Osteoblast (primary cell): Measurements from ENCODE around the gene NUP93. TPM values are rescaled to one million over a fixed set of nuclear protein-coding genes. Genes with fewer than 3 reads are reported as not detected.
"Not testable (repeated sequence)": the region's sequence is repeated elsewhere in the genome, so short reads cannot be mapped to it uniquely, and the experiment has no call there.

Experiments used
- DNase-seq: peaks from one replicate; pipeline ENCODE4 v3.0.0; 2011; ENCODE audit warnings: low spot score, mixed read lengths; ENCODE audit not compliant: insufficient read length; ENCODE audit errors: missing footprints
- H2AFZ ChIP-seq: 2 replicates; pipeline ENCODE4 v1.6.0; 2011; ENCODE audit warnings: mild to moderate bottlenecking, low read length
- H3K27ac ChIP-seq: 2 replicates; pipeline ENCODE4 v1.5.1; 2011; ENCODE audit warnings: mild to moderate bottlenecking, low read depth, low read length, moderate library complexity
- H3K27me3 ChIP-seq: 2 replicates; pipeline ENCODE4 v1.6.0; 2012; ENCODE audit warnings: mild to moderate bottlenecking, control low read depth, inconsistent platforms, low read length, moderate library complexity; ENCODE audit not compliant: insufficient read depth
- H3K36me3 ChIP-seq: 2 replicates; pipeline ENCODE4 v1.5.1; 2011; ENCODE audit warnings: mild to moderate bottlenecking, low read length, control low read depth, moderate library complexity; ENCODE audit not compliant: insufficient read depth
- H3K4me1 ChIP-seq: 2 replicates; pipeline ENCODE4 v1.5.1; 2011; ENCODE audit warnings: mild to moderate bottlenecking, low read length, control low read depth, moderate library complexity; ENCODE audit not compliant: insufficient read depth
- H3K4me2 ChIP-seq: 2 replicates; pipeline ENCODE4 v1.6.0; 2011; ENCODE audit warnings: mild to moderate bottlenecking, low read length; ENCODE audit not compliant: insufficient read depth
- H3K4me3 ChIP-seq: fragments of 200-600 bp; sonication (generic); 3 replicates; pipeline ENCODE4 v1.5.1; 2012; ENCODE audit warnings: mild to moderate bottlenecking, low read length, inconsistent platforms; ENCODE audit not compliant: insufficient read depth
- H3K79me2 ChIP-seq: 2 replicates; pipeline ENCODE4 v1.6.0; 2012; ENCODE audit warnings: mild to moderate bottlenecking, low read length, control low read depth, inconsistent platforms; ENCODE audit not compliant: insufficient read depth
- H3K9me3 ChIP-seq: 2 replicates; pipeline ENCODE4 v1.5.1; 2011; ENCODE audit warnings: low read depth, low read length, control low read depth
- H4K20me1 ChIP-seq: 2 replicates; pipeline ENCODE4 v1.6.0; 2012; ENCODE audit warnings: mild to moderate bottlenecking, low read length, control low read depth; ENCODE audit not compliant: insufficient read depth
- CTCF ChIP-seq: IDR thresholded peaks from 2 replicates; pipeline ENCODE4 v1.5.1; 2011; ENCODE audit warnings: mild to moderate bottlenecking, low read depth, low read length, moderate library complexity; ENCODE audit errors: extremely low read depth
- total RNA-seq: library from RNA; depleted of rRNA; stranded (reverse); fragments of >200 nt; gene quantifications from 2 replicates; pipeline ENCODE4 v1.2.3, GENCODE V29; 2012

NUP93 gene
- total RNA-seq, 1 donor = 40.5 TPM

GRCh38 chr16:56865394-56866062, 135.6 kb downstream of the NUP93 start:
- Histone ChIP-seq H3K27me3 (no peaks in the 10 kb centered on the region), H4K20me1 (no peaks in the 10 kb centered on the region), H3K4me2 (no peak overlapping the region), H3K36me3 (no peaks in the 10 kb centered on the region), H2AFZ (no peak overlapping the region), H3K4me3 (no peak overlapping the region), H3K9me3 (no peaks in the 10 kb centered on the region), H3K4me1 (no peaks in the 10 kb centered on the region), H3K79me2 (no peaks in the 10 kb centered on the region), H3K27ac (no peak overlapping the region)
- TF ChIP-seq CTCF = no peak
- DNase-seq = no peak

DNA sequence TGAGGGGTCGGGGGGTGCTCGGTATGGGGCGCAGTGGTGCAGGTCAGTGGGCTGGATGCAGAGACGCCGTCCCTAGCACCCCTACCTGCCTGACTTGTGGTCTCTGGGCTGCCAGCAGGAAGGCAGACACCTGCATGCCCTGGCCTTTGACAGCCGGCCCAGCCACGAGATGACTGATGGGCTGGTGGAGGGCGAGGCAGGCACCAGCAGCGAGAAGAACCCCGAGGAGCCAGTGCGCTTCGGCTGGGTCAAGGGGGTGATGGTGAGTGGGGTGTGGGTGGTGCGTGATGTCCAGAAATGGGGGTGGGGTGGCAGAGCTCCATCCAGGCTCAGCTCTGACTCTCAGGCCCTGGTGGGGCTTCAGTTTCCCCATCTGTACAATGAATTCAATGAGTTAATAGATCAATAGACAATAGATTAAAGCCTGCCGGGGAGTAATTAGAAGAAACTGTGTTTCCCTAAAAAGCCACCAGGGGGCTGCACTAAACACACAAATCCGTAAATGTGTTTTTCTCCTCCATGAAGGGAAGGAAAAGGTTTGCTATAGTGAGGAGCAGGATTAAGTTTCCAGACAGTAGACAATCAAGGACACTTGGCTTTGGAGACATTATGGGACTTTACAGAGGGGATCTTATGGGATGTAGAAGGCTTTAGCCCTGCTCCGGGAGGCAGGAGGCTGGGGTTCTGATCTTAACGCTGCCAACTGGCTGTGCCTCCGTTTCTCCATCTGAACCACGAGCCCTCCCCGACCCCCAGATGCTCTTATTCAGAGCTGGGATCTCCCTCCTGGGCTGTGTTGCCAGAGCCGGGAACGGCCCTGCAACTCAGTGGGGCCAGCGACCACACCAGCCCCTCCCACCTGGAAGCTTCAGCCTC, 137.3 kb downstream of the NUP93 start:
- peak; percentile 95 for DNase-seq
- Histone ChIP-seq H3K4me1 (no peaks in the 10 kb centered on the region), H3K79me2 (no peaks in the 10 kb centered on the region), H3K27me3 (no peaks in the 10 kb centered on the region), H3K36me3 (no peaks in the 10 kb centered on the region), H3K27ac (no peak overlapping the region), H3K9me3 (no peaks in the 10 kb centered on the region), H4K20me1 (no peaks in the 10 kb centered on the region), H2AFZ (peak overlapping the region; percentile 90), H3K4me3 (no peak overlapping the region), H3K4me2 (peak overlapping the region; percentile 53)
- TF ChIP-seq CTCF = peak; percentile 74

DNA sequence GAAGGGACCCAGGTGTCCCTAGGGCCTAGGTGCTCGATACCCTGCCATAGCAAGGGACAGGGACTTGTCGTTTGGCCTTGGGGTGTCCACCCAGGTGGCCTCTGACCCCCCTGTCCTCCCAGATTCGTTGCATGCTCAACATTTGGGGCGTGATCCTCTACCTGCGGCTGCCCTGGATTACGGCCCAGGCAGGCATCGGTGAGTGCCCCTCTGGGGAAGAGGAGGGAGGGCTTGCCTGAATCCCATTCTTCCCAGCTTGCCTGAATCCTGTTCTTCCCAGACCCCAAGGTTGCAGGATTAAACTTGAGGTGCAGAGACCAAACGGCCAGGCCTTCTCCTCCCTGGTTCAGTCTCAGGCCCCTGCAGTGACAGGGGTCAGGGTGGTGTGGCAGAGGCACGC, 138.2 kb downstream of the NUP93 start:
- Histone ChIP-seq H4K20me1 (no peaks in the 10 kb centered on the region), H3K36me3 (no peaks in the 10 kb centered on the region), H3K27ac (no peak overlapping the region), H3K4me2 (no peak overlapping the region), H3K9me3 (no peaks in the 10 kb centered on the region), H2AFZ (no peak overlapping the region), H3K4me3 (no peak overlapping the region), H3K4me1 (no peaks in the 10 kb centered on the region), H3K27me3 (no peaks in the 10 kb centered on the region), H3K79me2 (no peaks in the 10 kb centered on the region)
- TF ChIP-seq CTCF = no peak
- DNase-seq = no peak

DNA sequence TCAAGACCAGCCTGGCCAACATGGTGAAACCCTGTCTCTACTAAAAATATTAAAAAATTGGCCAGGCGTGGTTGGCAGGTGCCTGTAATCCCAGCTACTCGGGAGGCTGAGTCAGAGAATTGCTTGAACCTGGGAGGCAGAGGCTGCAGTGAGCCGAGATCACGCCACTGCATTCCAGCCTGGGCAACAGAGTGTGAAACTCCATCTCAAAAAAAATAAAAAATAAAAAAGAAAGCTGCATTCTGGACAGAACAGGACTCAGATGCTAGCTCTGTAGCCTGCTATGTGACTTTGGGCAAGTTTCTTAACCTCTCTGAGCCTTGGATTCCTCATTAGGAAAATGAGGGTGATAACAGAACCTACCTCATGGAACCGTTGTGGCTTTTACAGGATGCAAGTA, 138.8 kb downstream of the NUP93 start:
- H2AFZ ChIP-seq, H3K27me3 ChIP-seq, H3K4me3 ChIP-seq, H3K36me3 ChIP-seq, H3K4me1 ChIP-seq, H3K27ac ChIP-seq, H4K20me1 ChIP-seq, DNase-seq, H3K9me3 ChIP-seq, H3K4me2 ChIP-seq, H3K79me2 ChIP-seq: not testable (repeated sequence)
